ENCODE data around the gene EGFL8. TPM values are rescaled to one million over a fixed set of nuclear protein-coding genes. Genes with fewer than 3 reads are reported as not detected.

The EGFL8 gene
- total and polyA plus RNA-seq, 8 donors: 2.2 to 46.8 (median 6.0) TPM

GRCh38 chr6:32152769-32153563, 11.4 kb upstream of the EGFL8 start:
- Histone ChIP-seq H3K4me3 (peak overlapping the region; percentile 59 to 79 (median 66)), H3K4me1 (peaks cover 0 to 5% (median 4%) of the 10 kb centered on the region in 3 donors), H3K27ac (peak overlapping the region; percentile 62 to 76 (median 72)), H3K36me3 (peaks cover 0 to under 1% (median 0%) of the 10 kb centered on the region in 3 donors), H3K27me3 (no peaks in the 10 kb centered on the region), H3K9me3 (no peaks in the 10 kb centered on the region)
- WGBS, 2 donors: 49% methylated on average over 35 of the region's 35 CpGs
- ATAC-seq (peak in 2 of 4 donors; percentile 1 to 13), FAIRE-seq (no peak), DNase-seq (no peak)
- intact Hi-C loops (cut with DNase I): no loop called here
- TF ChIP-seq CTCF (IDR thresholded peaks at IDR 0.05): no peak

- H3K4me3 ChIP-seq: peak within 1 kb of the TSS; percentile 59 to 79 (median 66)
- ATAC-seq: peak; percentile 80 to 86 (median 84)
- TF ChIP-seq CTCF (IDR thresholded peaks at IDR 0.05): no peak
- peaks cover 0 to 4% (median 0%) of the 10 kb centered on the region in 3 donors for H3K36me3 ChIP-seq
- H3K27me3 ChIP-seq: no peaks in the 10 kb centered on the region
- no peaks in the 10 kb centered on the region for H3K9me3 ChIP-seq
- H3K27ac ChIP-seq: peak within 1 kb of the TSS; percentile 62 to 76 (median 72)
- intact Hi-C loops (cut with DNase I): no loop called here
- peaks cover 0 to 5% (median 4%) of the 10 kb centered on the region in 3 donors for H3K4me1 ChIP-seq
- 2% methylated on average over 52 of the region's 52 CpGs for WGBS, 2 donors
- no peak for FAIRE-seq
- peak; percentile 70 to 85 (median 75) for DNase-seq
These were observed 10.6 kb upstream of the EGFL8 start, which contains the start of gene PPT2 for GRCh38 chr6:32153564-32154513. Gene PPT2, plus strand, starts transcription at chr6:32154141. Its CDS starts 454 bp downstream, at chr6:32154595.

GRCh38 chr6:32154514-32155161, 9.8 kb upstream of the EGFL8 start:
- Histone ChIP-seq H3K27me3 (no peaks in the 10 kb centered on the region), H3K4me3 (peak overlapping the region; percentile 59 to 79 (median 66)), H3K9me3 (no peaks in the 10 kb centered on the region), H3K36me3 (peaks cover 0 to 4% (median 0%) of the 10 kb centered on the region in 3 donors), H3K4me1 (peaks cover 0 to 5% (median 4%) of the 10 kb centered on the region in 3 donors), H3K27ac (peak overlapping the region; percentile 62 to 76 (median 72))
- ATAC-seq: peak; percentile 84 to 92 (median 90)
- intact Hi-C loops (cut with DNase I): no loop called here
- no peak for FAIRE-seq
- TF ChIP-seq CTCF (IDR thresholded peaks at IDR 0.05): peak; percentile 9 to 47 (median 32)
- DNase-seq: peak; percentile 68 to 88 (median 75)
- WGBS, 2 donors: 3 to 5% methylated on average over 28 to 34 of the region's 34 CpGs

- no peaks in the 10 kb centered on the region for H3K27me3 ChIP-seq
- peaks cover 0 to 5% (median 4%) of the 10 kb centered on the region in 3 donors for H3K4me1 ChIP-seq
- FAIRE-seq: no peak
- WGBS, 2 donors: 89 to 91% methylated on average over 9 of the region's 9 CpGs
- TF ChIP-seq CTCF (IDR thresholded peaks at IDR 0.05): no peak
- intact Hi-C loops (cut with DNase I): no loop called here
- no peak for DNase-seq
- no peak for ATAC-seq
- H3K4me3 ChIP-seq: no peak overlapping the region
- H3K36me3 ChIP-seq: peaks cover 0 to 4% (median 0%) of the 10 kb centered on the region in 3 donors
- no peak overlapping the region for H3K27ac ChIP-seq
- no peaks in the 10 kb centered on the region for H3K9me3 ChIP-seq
These were observed 7.5 kb upstream of the EGFL8 start for GRCh38 chr6:32156891-32157290.
